ENCODE data around the gene PCDHA13. TPM values are rescaled to one million over a fixed set of nuclear protein-coding genes. Genes with fewer than 3 reads are reported as not detected.
"Not testable (repeated sequence)": the region's sequence is repeated elsewhere in the genome, so short reads cannot be mapped to it uniquely, and the experiment has no call there.

PCDHA13 gene
- total RNA-seq, 1 donor from 2014 or later, result 2.6 TPM

DNA sequence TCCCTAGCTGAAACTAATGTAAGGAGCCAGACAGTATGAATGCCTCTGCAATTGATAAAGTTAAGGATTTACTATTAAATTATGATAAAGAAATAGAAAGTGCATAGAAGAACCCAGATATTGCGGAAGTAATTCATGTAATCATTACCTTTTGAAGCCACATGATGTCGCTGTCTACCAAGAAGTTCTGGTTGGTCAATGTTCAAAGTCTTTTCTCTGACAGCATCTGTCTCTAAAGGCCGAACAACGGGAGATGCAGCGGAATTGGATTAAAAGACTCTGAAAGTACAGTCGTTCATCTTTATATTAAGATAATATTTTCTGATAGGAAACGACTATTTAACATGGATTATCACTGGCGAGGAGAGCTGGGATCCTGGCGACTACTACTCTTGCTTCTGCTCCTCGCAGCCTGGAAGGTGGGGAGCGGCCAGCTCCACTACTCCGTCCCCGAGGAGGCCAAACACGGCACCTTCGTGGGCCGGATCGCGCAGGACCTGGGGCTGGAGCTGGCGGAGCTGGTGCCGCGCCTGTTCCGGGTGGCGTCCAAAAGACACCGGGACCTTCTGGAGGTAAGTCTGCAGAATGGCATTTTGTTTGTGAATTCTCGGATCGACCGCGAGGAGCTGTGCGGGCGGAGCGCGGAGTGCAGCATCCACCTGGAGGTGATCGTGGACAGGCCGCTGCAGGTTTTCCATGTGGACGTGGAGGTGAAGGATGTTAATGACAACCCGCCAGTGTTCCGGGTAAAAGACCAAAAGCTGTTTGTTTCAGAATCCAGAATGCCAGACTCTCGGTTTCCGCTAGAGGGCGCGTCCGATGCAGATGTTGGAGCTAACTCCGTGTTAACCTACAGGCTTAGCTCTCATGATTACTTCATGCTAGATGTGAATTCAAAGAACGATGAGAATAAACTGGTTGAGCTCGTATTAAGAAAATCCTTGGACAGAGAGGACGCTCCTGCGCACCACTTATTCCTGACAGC is 40.7 kb upstream of the PCDHA13 start, which contains the start of gene PCDHA8:
TSS of gene PCDHA8 (plus strand) at position 210 of the 985 bp plus-strand sequence. CDS start at position 345, 135 bp downstream.
- no peak within 1 kb of the TSS for H3K27ac Mint-ChIP-seq
- no peak within 1 kb of the TSS for H3K4me3 Mint-ChIP-seq
- H3K36me3 Mint-ChIP-seq, result peaks cover 20% of the 10 kb centered on the region
- no peaks in the 10 kb centered on the region for H3K27me3 Mint-ChIP-seq
- DNase-seq (ENCODE audit: extremely low spot score, unreplicated experiment), result no peak
- TF ChIP-seq, protein P1, sequence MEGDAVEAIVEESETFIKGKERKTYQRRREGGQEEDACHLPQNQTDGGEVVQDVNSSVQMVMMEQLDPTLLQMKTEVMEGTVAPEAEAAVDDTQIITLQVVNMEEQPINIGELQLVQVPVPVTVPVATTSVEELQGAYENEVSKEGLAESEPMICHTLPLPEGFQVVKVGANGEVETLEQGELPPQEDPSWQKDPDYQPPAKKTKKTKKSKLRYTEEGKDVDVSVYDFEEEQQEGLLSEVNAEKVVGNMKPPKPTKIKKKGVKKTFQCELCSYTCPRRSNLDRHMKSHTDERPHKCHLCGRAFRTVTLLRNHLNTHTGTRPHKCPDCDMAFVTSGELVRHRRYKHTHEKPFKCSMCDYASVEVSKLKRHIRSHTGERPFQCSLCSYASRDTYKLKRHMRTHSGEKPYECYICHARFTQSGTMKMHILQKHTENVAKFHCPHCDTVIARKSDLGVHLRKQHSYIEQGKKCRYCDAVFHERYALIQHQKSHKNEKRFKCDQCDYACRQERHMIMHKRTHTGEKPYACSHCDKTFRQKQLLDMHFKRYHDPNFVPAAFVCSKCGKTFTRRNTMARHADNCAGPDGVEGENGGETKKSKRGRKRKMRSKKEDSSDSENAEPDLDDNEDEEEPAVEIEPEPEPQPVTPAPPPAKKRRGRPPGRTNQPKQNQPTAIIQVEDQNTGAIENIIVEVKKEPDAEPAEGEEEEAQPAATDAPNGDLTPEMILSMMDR (conservative IDR thresholded peaks at IDR 0.05), result no peak
- H3K9me3 Mint-ChIP-seq, result peaks cover 11% of the 10 kb centered on the region
- no peaks in the 10 kb centered on the region for H3K4me1 Mint-ChIP-seq (ENCODE audit: unreplicated experiment)

DNA sequence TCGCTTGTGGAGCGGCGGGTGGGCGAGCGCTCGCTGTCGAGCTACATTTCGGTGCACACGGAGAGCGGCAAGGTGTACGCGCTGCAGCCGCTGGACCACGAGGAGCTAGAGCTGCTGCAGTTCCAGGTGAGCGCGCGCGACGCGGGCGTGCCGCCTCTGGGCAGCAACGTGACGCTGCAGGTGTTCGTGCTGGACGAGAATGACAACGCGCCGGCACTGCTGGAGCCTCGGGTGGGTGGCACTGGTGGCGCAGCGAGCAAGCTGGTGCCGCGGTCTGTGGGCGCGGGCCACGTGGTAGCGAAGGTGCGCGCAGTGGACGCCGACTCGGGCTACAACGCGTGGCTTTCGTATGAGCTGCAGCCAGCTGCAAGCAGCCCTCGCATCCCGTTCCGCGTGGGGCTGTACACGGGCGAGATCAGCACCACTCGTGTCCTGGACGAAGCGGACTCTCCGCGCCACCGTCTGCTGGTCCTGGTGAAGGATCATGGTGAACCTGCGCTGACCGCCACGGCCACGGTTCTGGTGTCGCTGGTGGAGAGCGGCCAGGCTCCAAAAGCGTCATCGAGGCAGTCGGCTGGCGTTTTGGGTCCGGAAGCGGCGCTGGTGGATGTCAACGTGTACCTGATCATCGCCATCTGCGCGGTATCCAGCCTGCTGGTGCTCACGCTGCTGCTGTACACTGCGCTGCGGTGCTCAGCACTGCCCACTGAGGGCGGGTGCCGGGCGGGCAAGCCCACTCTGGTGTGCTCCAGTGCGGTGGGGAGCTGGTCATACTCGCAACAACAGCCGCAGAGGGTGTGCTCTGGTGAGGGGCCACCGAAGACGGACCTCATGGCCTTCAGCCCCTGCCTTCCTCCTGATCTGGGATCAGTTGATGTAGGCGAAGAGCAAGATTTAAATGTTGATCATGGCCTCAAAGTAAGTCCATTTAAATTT is 38.9 kb upstream of the PCDHA13 start:
- no peak overlapping the region for H3K27ac Mint-ChIP-seq

DNA sequence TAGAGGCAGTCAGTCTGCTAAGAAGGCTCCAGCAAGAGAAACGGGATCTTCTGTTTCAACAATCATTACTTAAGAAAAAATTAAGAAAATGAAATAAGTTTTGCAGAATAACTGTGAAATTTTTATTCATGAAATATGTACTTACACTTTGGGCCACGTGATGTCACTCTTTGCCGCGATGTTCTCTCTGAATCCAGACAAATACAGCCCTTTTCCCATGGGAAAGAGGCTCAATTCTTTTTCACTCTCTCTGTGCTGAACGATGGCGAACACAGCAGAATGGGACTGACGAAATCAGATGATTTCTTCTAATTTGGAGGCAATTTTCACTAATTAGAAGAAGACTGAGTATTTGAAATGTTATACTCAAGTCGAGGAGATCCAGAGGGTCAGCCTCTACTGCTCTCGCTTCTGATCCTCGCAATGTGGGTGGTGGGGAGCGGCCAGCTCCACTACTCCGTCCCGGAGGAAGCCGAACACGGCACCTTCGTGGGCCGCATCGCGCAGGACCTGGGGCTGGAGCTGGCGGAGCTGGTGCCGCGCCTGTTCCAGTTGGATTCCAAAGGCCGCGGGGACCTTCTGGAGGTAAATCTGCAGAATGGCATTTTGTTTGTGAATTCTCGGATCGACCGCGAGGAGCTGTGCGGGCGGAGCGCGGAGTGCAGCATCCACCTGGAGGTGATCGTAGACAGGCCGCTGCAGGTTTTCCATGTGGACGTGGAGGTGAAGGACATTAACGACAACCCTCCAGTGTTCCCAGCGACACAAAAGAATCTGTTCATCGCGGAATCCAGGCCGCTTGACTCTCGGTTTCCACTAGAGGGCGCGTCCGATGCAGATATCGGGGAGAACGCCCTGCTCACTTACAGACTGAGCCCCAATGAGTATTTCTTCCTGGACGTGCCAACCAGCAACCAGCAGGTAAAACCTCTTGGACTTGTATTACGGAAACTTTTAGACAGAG is 33.5 kb upstream of the PCDHA13 start, which contains the start of gene PCDHA9:
TSS of gene PCDHA9 (plus strand) at position 244 of the 964 bp plus-strand sequence. CDS start at position 358, 114 bp downstream.
- H3K27ac Mint-ChIP-seq; H3K4me1 Mint-ChIP-seq (ENCODE audit: unreplicated experiment); H3K27me3 Mint-ChIP-seq; DNase-seq (ENCODE audit: extremely low spot score, unreplicated experiment): not testable (repeated sequence)
- Mint-ChIP-seq H3K9me3 (peaks cover 12% of the 10 kb centered on the region), H3K36me3 (peaks cover 19% of the 10 kb centered on the region), H3K4me3 (peak within 1 kb of the TSS; percentile 69)

More for the DNA sequence above, 38.9 kb upstream of the PCDHA13 start:
- peaks cover 23% of the 10 kb centered on the region for H3K9me3 Mint-ChIP-seq
- H3K27me3 Mint-ChIP-seq, result no peaks in the 10 kb centered on the region
- no peak for DNase-seq (ENCODE audit: extremely low spot score, unreplicated experiment)
- H3K4me3 Mint-ChIP-seq, result no peak overlapping the region
- no peaks in the 10 kb centered on the region for H3K4me1 Mint-ChIP-seq (ENCODE audit: unreplicated experiment)
- H3K36me3 Mint-ChIP-seq, result peaks cover 34% of the 10 kb centered on the region
- TF ChIP-seq, protein P1 (conservative IDR thresholded peaks at IDR 0.05), result no peak

DNA sequence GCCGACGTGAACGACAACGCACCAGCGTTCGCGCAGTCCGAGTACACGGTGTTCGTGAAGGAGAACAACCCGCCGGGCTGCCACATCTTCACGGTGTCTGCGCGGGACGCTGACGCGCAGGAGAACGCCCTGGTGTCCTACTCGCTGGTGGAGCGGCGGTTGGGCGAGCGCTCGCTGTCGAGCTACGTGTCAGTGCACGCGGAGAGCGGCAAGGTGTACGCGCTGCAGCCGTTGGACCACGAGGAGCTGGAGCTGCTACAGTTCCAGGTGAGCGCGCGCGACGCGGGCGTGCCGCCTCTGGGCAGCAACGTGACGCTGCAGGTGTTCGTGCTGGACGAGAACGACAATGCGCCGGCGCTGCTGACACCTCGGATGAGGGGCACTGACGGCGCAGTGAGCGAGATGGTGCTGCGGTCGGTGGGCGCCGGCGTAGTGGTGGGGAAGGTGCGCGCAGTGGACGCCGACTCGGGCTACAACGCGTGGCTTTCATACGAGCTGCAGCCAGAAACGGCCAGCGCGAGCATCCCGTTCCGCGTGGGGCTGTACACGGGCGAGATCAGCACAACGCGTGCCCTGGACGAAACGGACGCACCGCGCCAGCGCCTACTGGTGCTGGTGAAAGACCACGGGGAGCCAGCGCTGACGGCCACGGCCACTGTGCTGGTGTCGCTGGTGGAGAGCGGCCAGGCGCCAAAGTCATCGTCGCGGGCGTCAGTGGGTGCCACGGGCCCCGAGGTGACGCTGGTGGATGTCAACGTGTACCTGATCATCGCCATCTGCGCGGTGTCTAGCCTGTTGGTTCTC is 31.9 kb upstream of the PCDHA13 start:
- H3K4me1 Mint-ChIP-seq (ENCODE audit: unreplicated experiment); H3K27me3 Mint-ChIP-seq; DNase-seq (ENCODE audit: extremely low spot score, unreplicated experiment); H3K27ac Mint-ChIP-seq; H3K4me3 Mint-ChIP-seq: not testable (repeated sequence)
- Mint-ChIP-seq H3K9me3 (peaks cover 12% of the 10 kb centered on the region), H3K36me3 (peaks cover 18% of the 10 kb centered on the region)

DNA sequence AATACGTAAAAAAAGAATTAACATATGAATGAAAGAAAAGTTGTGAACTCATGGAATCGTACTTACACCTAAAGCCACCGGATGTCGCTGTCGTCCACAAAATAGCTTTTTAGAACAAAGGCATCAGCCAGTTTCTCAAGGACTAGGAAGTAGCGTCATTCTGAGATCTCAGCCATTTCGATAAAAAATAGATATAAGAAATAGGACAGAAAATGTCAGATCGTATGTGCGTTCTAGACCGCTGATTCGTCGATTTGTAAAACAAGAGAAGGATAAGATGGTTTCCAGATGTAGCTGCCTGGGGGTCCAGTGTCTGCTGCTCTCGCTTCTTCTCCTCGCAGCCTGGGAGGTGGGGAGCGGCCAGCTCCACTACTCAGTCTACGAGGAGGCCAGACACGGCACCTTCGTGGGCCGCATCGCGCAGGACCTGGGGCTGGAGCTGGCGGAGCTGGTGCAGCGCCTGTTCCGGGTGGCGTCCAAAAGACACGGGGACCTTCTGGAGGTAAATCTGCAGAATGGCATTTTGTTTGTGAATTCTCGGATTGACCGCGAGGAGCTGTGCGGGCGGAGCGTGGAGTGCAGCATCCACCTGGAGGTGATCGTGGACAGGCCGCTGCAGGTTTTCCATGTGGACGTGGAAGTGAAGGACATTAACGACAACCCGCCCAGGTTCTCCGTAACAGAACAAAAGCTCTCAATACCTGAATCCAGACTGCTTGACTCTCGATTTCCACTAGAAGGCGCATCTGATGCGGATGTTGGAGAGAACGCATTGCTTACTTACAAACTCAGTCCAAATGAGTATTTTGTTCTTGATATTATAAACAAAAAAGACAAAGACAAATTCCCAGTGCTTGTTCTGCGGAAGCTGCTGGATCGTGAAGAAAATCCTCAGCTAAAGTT is 25.9 kb upstream of the PCDHA13 start, which contains the start of gene PCDHA10:
TSS of gene PCDHA10 (plus strand) at position 126 of the 903 bp plus-strand sequence. CDS start at position 278, 152 bp downstream.
- DNase-seq (ENCODE audit: extremely low spot score, unreplicated experiment), result no peak
- TF ChIP-seq, protein P1 (conservative IDR thresholded peaks at IDR 0.05), result peak; percentile 69
- Mint-ChIP-seq H3K9me3 (peaks cover 13% of the 10 kb centered on the region), H3K4me1 (ENCODE audit: unreplicated experiment) (no peaks in the 10 kb centered on the region), H3K27me3 (no peaks in the 10 kb centered on the region), H3K27ac (peak within 1 kb of the TSS; percentile 90), H3K4me3 (peak within 1 kb of the TSS; percentile 87), H3K36me3 (peaks cover 25% of the 10 kb centered on the region)

Data from type B pancreatic cell (in vitro differentiated cells).